GM12874 (cell line): ENCODE data around the gene SRGAP3.

Experiments
- TF ChIP-seq, protein P1 (sequence below): IDR thresholded peaks from 2 replicates; pipeline ENCODE4 v1.5.1; 2011; ENCODE audit warnings: low read depth, mild to moderate bottlenecking, control low read depth, low read length, moderate library complexity; ENCODE audit not compliant: insufficient read depth

Gene SRGAP3

DNA sequence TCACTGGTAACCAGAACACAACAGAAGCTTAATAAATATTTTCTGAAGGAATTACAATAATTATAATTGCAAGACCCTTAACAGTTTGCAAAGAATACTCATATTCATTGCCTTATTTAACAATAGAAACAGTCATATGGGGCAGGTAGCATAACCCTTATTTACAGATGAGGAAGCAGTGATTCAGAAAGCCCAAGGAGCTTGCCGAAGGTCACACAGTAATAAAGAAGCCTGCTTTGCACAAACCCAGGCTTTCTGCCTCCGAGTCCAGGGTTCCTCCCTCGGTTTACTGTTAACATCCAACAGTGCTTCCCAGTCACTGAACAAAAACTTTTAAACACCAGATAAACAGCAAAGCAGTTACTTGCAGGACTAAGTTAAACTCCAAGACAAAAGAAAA lies 35.3 kb downstream of the SRGAP3 start:
- TF ChIP-seq, protein P1, sequence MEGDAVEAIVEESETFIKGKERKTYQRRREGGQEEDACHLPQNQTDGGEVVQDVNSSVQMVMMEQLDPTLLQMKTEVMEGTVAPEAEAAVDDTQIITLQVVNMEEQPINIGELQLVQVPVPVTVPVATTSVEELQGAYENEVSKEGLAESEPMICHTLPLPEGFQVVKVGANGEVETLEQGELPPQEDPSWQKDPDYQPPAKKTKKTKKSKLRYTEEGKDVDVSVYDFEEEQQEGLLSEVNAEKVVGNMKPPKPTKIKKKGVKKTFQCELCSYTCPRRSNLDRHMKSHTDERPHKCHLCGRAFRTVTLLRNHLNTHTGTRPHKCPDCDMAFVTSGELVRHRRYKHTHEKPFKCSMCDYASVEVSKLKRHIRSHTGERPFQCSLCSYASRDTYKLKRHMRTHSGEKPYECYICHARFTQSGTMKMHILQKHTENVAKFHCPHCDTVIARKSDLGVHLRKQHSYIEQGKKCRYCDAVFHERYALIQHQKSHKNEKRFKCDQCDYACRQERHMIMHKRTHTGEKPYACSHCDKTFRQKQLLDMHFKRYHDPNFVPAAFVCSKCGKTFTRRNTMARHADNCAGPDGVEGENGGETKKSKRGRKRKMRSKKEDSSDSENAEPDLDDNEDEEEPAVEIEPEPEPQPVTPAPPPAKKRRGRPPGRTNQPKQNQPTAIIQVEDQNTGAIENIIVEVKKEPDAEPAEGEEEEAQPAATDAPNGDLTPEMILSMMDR, result no peak

DNA sequence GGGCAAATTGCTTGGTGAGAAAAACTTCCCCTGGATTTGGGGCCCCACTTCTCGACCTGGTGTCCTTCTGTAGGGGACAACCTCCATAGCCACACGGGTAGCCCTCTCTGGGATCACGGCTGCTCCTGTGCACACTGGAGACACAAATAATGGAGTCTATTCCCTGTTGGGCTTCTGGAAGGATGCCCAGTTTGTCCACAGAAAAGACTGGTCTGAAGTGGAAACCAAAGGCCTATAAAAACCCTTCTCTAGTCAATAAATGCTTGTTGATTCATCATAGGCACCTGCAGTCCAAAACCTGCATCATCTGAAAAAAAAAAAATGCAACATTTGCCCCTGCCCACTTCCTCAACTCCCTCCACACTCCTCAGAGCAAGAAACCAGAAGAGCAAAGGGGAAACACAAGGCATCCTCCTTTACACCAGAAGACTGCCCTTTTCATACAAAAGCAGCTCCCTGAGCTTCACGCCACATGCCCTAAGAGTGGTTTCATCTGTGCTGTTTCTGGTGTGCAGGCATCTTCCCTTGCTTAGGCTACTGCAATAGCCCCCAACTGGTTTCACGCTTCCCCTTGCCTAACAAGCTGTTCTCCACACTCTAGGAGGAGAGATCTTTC lies 36.3 kb downstream of the SRGAP3 start:
- TF ChIP-seq, protein P1, result no peak

DNA sequence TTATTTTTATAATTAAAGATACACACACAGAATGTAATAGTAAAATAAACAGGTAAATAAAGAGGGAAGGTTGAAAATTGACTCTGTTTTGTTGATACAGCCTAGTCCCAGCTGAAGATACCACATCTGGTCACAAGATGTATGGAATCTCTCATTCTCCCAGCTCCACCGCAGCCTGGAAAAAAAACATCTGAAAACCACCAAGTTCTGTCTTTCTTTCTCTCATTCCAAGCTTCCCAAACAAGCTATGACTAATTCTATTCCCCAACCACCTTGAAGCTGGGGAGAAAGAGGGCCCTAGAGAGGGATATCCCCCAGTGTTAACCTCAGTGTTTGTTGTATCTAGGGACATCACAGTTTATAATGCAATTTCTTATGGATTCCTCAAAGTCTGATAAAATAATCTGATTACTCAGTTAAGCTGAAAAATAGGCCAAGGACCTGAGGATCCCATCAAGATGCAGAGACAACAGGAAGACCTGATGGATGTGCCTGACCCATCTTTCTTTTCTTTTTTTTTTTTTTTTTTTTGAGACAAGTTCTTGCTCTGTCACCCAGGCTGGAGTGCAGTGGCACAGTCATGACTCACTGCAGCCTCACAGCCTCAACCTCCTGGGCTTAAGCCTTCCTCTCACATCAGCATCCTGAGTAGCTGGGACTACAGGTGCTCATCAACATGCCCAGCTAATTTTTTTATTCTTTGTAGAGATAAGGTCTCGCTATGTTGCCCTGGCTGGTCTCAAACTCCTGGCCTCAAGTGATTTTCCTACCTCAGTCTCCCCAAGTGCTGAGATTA lies 38.1 kb downstream of the SRGAP3 start:
- TF ChIP-seq, protein P1, result no peak

DNA sequence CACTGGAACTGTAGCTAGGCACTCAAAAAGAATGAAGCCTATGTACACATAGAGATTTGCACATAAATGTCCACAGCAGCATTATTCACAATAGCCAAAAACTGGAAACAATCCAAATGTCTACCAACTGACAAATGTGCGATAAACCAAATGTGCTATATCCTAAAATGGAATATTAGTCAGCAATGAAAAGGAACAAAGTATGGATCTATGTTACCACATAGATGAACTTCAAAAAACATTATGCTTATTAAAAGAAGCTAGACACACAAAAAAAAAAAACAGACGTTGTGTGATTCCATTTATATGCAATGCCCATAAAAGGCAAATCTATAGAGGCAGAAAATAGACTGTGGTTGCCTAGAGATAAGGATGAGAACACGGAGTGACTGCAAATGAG lies 39.7 kb downstream of the SRGAP3 start:
- TF ChIP-seq, protein P1, result no peak

DNA sequence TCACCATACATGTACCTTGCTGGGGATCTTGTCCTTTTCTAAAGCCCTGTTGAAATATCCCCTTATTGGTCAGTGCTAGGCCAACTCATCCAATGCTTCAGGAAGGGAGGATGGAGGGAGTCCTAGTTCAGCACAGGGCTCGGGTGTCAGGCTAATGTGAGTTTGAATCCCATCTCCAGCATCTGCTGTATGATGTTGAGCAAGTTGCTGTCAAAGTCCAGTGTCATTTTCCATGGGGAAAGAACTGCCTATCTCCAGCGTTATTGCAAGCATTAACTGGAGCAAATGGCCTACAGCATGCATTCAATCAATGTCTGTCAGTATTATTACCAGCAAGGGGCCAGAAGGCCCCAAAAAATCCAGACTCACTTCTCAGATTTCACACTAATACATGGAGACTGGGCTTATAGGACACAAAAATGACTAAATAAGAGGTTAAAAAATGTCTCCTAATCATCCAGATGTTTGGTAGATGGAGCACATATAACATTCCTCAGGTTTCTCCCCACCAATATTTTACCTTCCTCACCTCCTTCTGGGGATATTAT lies 40.8 kb downstream of the SRGAP3 start:
- TF ChIP-seq, protein P1, result no peak

DNA sequence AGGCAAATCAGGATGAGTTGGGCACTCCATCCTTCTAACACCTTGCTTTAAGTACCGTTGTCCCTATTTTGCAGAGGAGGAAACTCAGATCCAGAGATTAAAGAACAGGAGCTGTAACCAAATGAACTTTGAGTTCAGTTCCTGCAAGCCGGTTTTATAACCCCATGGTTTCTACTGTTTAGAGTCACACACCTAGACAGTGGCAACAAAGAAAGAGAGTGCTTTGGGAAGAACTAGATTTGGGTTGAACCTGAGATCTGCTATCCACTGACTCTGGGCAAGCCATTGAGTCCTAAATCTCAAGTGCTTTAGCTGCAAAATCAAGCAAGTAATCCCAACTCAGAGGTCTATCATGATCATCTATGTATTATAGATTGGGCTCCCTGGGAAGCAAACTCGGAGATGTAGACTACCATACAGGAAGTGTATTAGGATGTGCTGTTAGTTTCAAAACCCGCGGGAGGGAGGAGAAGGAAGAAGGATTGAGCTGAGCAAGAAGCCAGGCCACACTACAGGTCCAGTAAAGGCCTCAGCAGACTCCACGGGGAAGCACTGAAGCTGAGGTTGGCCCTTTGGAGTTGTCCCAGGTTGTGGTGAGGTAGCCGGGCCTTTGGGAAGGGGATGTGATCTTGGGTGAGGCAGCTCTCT lies 42.2 kb downstream of the SRGAP3 start:
- TF ChIP-seq, protein P1, result no peak

DNA sequence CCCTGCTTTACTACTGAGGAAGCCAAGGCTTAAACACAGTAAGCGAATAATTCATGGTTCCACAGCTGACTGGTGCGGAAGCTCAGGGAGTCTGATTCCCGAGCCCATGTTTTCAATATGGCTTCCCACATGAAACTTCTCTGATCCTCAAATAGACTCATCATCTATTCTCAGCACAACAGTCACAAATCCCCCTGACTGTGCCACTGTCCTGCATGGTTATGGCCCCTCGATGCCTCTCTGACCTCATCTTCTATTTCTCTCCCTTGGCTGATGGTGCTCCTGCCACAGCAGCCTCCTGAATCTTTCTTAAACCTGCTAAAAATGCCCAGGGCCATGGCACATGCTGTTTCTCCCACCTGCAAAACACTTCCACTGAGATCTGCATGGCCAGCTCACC lies 43.2 kb downstream of the SRGAP3 start:
- TF ChIP-seq, protein P1, result no peak
